ENCODE data around the gene TMEM225B. TPM values are rescaled to one million over a fixed set of nuclear protein-coding genes. Genes with fewer than 3 reads are reported as not detected.
A peak's percentile ranks its signal among the peaks of the same experiment; 100 is the strongest.

The TMEM225B gene
- total and polyA plus RNA-seq, 11 donors = 0.10 to 0.52 (median 0.51) TPM; not detected in 6

GRCh38 chr7:99606531-99606930, 8.5 kb downstream of the TMEM225B start:
- no peaks in the 10 kb centered on the region for H3K27me3 ChIP-seq
- no peaks in the 10 kb centered on the region for H3K4me1 ChIP-seq
- H3K9me3 ChIP-seq = no peaks in the 10 kb centered on the region
- intact Hi-C loops (cut with DNase I) = no loop called here
- no peak for ATAC-seq
- 68 to 73% (median 69%) methylated on average over 8 of the region's 8 CpGs for WGBS, 4 donors
- no peak overlapping the region for H3K27ac ChIP-seq
- TF ChIP-seq, protein P1, sequence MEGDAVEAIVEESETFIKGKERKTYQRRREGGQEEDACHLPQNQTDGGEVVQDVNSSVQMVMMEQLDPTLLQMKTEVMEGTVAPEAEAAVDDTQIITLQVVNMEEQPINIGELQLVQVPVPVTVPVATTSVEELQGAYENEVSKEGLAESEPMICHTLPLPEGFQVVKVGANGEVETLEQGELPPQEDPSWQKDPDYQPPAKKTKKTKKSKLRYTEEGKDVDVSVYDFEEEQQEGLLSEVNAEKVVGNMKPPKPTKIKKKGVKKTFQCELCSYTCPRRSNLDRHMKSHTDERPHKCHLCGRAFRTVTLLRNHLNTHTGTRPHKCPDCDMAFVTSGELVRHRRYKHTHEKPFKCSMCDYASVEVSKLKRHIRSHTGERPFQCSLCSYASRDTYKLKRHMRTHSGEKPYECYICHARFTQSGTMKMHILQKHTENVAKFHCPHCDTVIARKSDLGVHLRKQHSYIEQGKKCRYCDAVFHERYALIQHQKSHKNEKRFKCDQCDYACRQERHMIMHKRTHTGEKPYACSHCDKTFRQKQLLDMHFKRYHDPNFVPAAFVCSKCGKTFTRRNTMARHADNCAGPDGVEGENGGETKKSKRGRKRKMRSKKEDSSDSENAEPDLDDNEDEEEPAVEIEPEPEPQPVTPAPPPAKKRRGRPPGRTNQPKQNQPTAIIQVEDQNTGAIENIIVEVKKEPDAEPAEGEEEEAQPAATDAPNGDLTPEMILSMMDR (IDR thresholded peaks at IDR 0.05) = no peak
- TF ChIP-seq POLR2A (IDR thresholded peaks at IDR 0.05) = no peak
- no peak for DNase-seq
- H3K4me3 ChIP-seq = no peak overlapping the region
- H3K36me3 ChIP-seq = no peaks in the 10 kb centered on the region

DNA sequence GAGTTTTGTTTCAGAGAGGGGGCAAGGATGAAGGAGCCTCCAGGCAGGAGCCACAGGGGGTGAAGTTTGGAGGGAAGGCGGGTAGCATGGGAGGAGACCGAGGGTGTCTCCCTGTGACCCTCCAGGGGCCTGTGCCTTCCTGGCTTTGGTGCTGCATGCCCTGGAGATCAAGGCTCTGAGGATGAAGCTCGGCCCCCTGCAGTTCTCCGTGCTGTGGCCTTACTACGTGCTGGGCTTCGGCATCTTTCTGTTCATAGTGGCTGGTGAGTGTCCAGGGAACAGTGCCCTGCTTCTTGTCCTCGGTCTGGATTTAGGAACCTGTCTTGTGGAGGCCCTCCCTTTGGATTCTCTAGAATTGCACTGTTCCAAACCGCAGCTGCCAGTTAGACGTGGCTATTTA, 9.5 kb downstream of the TMEM225B start:
- Histone ChIP-seq H3K9me3 (no peaks in the 10 kb centered on the region), H3K4me3 (no peak overlapping the region), H3K36me3 (no peaks in the 10 kb centered on the region), H3K27me3 (no peaks in the 10 kb centered on the region), H3K27ac (no peak overlapping the region), H3K4me1 (no peaks in the 10 kb centered on the region)
- intact Hi-C loops (cut with DNase I) = no loop called here
- TF ChIP-seq POLR2A (IDR thresholded peaks at IDR 0.05) = no peak
- TF ChIP-seq, protein P1 (IDR thresholded peaks at IDR 0.05) = no peak
- ATAC-seq (no peak), DNase-seq (no peak)
- 73 to 82% (median 74%) methylated on average over 9 of the region's 9 CpGs for WGBS, 4 donors

DNA sequence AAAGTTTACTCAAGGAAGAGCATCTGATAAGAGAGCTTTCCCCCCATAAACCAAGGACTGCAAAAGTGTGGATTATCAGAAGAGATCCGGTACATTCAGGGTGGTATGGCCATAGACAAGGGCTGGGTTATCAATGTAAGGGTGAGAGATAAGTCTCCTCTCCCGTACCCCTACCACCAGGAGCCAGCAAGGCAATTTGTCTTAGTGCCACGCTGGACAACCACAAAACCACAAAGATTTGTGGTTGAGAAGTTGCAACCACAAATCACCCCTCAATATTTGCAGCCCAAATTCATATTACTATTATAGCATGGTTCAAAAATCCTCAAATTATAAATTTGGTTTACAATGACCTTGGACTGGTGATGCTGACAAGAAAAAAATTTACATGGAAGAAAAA, 16.4 kb downstream of the TMEM225B start:
- no peak for DNase-seq
- no peak for ATAC-seq
- Histone ChIP-seq H3K4me1 (peaks cover 0 to 17% (median 11%) of the 10 kb centered on the region in 12 donors), H3K36me3 (peaks cover 0 to 14% (median 12%) of the 10 kb centered on the region in 9 donors), H3K9me3 (no peaks in the 10 kb centered on the region), H3K27ac (no peak overlapping the region), H3K27me3 (no peaks in the 10 kb centered on the region), H3K4me3 (no peak overlapping the region)
- WGBS, 4 donors = 65 to 73% (median 69%) methylated on average over 3 of the region's 3 CpGs
- TF ChIP-seq, protein P1 (IDR thresholded peaks at IDR 0.05) = no peak
- TF ChIP-seq POLR2A (IDR thresholded peaks at IDR 0.05) = no peak
- intact Hi-C loops (cut with DNase I) = loop anchor here in 1 of 10 donors (10.0 kb wide), 2 partner anchors 120 to 300 kb away; partner anchors contain the start of gene TRIM4

DNA sequence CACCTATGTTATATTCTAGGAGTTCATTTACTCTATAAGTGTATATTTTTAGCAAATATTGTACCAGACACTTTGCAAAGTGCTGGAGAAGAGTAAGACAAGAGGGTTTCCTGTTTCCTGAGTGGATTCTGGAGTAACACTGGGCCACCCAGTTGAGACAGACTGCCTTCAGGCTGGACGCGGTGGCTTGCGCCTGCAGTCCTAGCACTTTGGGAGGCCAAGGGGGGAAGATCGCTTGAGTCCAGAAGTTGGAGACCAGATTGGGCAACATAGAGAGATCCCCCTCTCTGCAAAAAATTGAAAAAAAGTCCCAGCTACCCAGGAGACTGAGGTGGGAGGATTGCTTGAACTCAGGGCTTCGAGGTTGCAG, 17.9 kb downstream of the TMEM225B start:
- peak overlapping the region in 8 of 12 donors; percentile 78 to 92 (median 88) for H3K27ac ChIP-seq
- DNase-seq (no peak), ATAC-seq (no peak)
- TF ChIP-seq POLR2A (IDR thresholded peaks at IDR 0.05) = no peak
- TF ChIP-seq, protein P1 (IDR thresholded peaks at IDR 0.05) = no peak
- peaks cover 0 to 29% (median 27%) of the 10 kb centered on the region in 9 donors for H3K36me3 ChIP-seq
- intact Hi-C loops (cut with DNase I) = loop anchor here in 4 of 10 donors (1.0 to 10.0 kb wide), 5 partner anchors 57 to 299 kb away; partner anchors contain the start of genes ZNF655 (in 2 of the 4), FAM200A (in 1 of the 4) and TRIM4 (in 1 of the 4)
- peaks cover 0 to 17% (median 11%) of the 10 kb centered on the region in 12 donors for H3K4me1 ChIP-seq
- peak overlapping the region; percentile 74 to 99 (median 95) for H3K4me3 ChIP-seq
- WGBS, 4 donors = 85 to 89% (median 86%) methylated on average over 5 of the region's 5 CpGs
- no peaks in the 10 kb centered on the region for H3K27me3 ChIP-seq
- H3K9me3 ChIP-seq = no peaks in the 10 kb centered on the region

All from heart left ventricle (tissue), 16 donors.